GM19193 (cell line): ENCODE measurements around the gene TIMD4.

ENCODE experiments used
- POLR2A ChIP-seq: IDR thresholded peaks from 4 replicates; pipeline ENCODE4 v1.6.1; 2011; ENCODE audit not compliant: insufficient read depth, insufficient read length; ENCODE audit errors: extremely low read depth

The TIMD4 gene

DNA sequence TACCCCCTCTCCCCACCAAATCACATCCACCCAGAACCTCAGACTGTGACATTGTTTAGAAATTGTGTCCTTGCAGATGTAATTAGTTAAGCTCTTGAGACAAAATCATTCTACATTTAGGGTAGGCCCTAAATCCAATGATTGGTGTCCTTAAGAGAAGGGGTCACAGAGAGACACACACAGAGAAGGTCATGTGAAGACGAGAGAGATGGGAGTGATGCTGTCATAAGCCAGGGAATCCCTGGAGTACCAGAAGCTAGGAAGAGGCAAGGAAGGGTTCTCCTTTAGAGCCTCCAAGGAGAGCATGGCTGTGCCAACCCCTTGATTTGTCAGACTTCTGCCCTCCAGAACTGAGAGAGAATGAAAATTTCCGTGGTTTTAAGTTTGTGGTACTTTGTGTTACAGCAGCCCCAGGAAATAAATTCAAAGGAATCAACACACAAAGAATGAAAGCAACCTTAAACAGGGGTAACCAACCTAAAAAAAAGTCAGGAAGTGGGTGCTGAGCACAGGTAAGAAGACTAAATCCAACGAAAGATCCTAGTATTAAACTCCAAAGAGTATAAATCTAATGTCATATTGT lies 33.6 kb downstream of the TIMD4 start:
- TF ChIP-seq POLR2A, result no peak

DNA sequence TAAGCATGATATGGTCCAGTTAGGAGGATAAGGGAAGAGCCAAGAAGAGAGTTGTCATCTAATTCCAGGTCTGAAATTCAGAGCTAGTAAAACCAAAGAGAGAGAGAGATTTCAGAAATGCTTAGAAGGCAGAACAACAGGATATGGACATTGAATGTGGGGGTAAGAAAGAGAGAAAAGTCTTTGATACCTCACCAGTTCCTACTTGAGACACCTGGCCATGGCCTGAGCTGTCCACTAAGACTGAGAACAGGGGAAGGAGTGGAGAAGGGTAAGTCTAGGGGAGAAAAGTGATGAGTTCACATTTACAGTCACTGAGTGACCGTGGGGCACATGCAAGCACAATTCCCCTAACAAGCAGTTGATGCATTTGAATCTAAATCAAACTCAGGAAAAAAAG lies 35.5 kb downstream of the TIMD4 start:
- no peak for TF ChIP-seq POLR2A

DNA sequence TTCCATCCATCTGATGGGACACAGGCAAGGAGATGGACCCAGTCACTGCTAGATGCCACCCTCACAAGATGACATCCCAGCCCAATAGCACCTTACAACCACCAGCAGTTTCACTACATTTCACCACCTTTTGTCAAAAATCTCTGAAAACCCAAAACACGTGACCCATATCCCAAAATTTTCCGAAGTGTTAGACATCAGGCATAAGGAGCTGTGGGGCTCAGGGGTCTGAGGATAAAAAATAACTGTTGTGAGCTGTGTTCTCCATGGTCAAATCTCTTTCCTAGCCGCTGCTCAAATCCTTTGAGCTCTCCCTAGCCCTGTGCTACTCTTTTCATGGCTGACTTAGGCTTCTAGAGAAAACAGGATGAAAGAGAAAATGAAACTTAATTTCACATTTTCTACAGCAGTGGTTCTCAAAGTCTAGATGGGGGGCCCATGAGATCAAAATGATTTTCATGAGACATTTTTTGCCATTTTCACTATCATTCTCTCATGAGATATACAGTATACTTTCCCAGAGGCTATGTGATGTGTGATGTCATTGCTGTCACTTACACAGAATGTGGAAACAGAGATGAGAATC lies 40.7 kb downstream of the TIMD4 start:
- no peak for TF ChIP-seq POLR2A

DNA sequence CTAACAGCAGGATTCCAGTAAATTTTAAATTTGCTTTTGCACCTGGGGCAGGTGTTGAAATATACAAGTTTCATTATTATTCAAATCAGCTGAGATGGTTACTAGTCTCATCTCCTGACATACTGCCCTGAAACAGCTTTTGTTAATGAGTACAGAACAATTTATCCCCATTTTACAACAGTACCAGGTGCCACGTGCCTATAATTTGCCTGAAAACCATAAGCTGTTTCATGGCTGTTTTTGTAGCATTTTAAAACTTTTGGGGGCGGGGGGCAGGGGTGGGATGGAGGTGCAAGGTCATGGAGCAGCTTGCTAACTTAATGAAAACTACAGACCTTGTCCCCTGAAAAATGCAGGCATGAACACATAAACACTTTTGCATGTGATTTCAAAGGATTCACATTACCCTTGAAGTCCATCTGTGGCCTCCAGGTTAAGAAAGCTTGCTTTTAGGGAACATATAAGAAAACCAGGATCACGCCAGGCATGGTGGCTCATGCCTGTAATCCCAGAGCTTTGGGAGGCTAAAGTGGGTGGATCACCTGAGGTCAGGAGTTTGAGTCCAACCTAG lies 42.1 kb downstream of the TIMD4 start:
- no peak for TF ChIP-seq POLR2A

DNA sequence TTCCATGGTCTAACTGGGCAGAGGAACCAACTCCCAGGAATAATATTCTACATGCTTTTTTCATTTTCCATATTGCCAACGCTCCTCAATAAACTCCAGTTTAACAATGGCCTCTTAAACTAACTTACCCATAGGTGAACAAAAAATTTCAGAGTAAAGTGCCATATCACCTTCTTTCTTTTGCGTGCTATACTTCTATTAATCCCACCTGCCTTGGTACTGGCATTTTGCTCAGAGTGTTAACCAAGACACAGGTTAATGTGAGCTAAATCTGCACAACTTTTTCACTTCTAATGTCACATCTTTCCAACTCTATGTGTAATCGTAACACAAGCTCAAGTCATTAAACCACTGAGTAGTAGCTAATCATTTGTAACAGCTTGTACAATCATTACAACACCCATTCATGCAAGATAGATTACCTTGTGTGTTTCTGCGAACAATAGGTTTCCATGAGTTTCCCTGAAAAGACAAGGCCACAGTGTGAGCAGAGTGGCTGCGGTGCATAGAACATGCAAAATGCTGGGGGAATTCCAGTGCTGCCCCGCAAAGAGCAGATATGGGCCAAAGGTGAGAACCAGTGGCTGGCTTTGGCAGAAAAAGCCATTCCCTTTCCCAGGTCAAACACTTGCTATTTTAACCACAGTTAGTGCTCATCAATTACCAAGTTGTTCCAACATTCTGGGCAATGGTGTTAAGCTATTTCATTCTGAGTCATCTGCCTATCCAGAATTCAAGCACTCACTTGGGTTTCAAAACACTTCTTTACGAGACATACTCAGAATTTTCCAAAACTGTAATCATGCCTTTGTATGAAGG lies 42.8 kb downstream of the TIMD4 start:
- TF ChIP-seq POLR2A, result peak; percentile 35

DNA sequence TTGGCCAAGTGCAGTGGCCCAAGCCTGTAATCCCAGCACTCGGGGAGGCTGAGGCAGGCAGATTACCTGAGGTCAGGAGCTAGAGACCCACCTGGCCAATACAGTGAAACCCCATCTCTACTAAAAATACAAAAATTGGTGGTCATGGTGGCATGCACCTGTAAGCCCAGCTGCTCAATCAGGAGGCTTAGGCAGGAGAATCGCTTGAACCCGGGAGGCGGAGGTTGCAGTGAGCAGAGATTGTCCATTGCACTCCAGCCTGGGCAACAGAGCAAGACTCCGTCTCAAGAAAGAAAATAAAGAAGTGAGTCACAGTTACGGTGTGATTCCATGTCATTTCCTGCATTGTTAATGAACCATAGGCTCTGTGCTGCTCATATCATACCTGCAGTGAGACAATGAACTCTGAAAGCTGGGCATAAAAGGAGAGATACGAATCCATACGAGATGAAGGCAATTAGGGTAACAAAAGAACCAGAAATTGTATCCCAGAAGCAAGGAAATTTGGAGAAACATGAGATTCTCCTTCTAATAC lies 44.6 kb downstream of the TIMD4 start:
- TF ChIP-seq POLR2A, result no peak

DNA sequence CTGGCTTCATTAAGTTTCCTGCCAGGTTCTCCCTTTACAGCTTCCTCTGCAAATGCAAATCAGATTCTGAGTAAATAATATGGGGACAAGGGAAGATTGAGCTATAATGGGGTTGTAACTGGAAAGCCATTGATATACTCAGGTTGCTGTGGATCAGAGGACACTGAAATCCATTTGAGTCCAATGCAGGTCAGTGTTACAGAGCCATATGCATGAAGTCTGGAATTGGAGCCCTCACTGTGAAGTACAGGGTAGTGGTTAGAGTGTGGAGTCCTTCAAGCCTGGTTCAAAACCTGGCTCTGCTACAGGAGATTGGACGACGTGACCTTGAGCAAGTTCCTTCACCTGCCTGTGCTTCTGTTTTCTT lies 48.7 kb downstream of the TIMD4 start:
- TF ChIP-seq POLR2A, result no peak

DNA sequence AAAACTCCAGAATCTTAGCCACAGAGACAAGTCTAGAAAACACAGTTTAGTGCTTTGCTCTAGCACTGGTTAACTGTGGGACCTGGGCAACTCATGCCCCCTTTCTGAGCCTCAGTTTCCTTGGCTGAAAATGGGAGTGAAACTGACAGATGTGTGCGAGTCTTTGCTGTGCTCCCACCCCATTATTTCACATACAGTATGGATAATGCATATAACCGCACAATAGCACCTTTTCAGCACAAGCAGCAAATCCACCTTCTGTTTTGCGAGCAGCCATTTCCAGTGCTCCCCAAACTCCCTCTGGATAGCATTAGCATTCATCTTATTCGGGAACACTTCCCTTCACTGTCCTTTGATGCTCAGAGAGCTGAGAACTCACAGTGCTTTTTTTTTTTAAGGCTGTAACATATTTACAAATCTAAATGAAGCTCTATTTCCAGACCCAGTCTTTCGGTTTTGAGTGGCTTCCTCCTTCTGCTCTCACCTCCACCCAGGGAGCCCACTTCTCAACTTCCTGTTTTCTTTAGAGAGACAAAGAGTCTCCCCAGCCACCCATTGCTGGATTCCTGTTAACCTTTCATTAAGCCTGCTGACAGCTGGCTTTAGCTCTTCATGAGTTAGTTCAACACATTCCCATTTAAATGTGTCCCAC lies 49.2 kb downstream of the TIMD4 start:
- TF ChIP-seq POLR2A, result no peak

DNA sequence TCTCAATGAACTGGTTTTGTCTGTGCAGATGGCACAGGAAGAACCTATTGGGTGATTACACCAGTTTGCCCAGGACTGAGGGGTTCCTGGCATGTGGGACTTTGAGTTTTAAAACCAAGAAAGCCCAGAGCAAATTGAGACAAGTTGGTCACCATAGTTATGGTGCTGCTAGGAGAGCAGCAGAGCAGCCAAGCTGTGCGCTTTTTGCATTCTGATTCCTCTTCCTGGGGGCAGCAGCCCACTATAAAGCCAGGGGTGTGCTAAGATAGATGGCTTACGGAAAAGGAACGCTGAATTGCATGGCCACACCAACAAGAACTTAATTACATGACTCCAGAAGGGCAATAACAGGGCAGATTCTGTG lies 49.7 kb downstream of the TIMD4 start:
- TF ChIP-seq POLR2A, result no peak

DNA sequence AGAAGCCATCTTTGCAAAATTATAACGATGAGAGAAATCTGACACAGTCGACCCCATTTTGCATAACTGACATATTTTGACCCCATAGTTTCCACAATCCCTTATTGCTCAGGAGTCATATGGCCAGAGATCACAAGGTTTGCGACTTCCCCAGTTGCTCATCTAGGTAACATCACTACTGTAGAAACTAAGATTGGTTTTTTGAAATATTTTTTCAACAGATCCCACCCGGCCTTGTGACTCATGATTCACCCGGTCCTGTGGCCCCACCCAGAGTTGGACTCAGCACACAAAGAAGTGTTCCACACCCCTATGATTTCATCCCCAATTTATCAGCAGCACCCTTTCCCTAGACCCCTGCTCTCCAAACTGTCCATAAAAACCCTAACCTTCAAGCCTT lies 50.2 kb downstream of the TIMD4 start:
- no peak for TF ChIP-seq POLR2A

DNA sequence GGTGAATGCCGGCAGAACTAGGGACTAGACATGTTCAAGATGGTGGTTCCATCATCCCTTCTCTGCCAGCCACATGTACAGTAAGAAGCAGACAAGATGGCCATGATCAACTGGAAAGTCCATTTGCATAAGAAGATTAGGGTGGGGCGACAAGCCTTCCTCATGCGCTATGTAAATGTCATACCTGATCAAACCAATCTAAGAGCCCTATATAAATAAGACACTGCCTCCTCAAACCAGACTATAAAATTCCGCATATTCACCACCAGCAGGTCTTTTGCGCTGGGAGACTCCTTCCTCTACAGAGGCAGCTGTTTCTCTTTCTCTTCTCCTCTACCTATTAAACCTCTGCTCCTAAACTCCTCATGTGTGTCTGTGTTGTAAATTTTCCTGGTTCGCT lies 53.8 kb downstream of the TIMD4 start:
- no peak for TF ChIP-seq POLR2A

DNA sequence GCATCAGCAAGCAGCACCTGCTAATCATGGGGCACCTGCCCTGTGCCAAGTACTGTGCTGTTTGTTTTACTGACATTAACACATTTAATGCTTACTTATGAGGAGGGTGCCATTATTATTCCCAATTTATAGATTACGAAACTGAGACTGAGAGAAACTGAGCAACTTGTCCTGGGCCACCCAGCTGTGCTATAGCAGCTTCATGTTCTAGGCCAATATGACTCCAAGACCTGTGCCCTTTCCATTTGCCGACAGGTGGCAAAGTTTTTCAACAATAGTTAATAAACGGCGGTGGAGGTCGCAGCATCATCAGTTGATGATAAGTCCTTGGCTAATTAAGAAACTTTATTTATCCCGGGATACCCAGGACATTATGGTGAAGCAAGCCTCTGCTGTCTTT lies 55.4 kb downstream of the TIMD4 start:
- TF ChIP-seq POLR2A, result no peak

DNA sequence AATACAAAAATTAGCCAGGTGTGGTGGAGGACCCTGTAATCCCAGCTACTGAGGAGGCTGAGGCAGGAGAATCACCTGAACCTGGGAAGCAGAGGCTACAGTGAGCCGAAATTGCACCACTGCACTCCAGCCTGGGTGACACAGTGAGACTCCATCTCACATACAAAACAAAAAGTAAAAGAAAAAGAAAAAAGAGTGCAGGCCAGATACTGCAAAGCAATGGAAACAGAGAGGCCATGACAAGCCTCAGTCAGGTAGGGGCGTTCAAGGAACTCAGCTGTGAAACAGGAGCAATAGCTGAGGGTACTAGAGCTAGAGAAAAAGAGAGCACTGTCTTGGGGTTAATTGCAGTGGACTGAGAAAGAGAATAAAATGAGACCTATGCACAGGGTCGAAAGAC lies 56.2 kb downstream of the TIMD4 start:
- no peak for TF ChIP-seq POLR2A

DNA sequence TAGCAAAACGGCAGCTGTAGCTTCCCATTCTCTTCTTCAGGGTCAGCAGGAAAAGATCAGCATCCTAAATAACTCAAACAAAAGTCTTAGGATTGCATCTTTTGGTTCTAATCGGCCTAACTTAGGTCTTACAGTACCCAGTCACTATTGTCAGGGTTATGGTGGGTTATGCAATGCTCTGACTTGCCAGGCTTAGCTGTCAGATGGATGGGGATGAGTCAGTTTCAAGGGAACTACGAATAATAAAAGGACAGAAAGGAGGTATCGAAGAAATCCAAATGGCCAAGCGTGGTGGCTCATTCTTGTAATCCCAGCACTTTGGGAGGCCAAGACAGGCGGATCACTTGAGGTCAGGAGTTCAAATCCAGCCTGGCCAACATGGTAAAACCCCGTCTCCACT lies 66.5 kb downstream of the TIMD4 start:
- TF ChIP-seq POLR2A, result no peak

DNA sequence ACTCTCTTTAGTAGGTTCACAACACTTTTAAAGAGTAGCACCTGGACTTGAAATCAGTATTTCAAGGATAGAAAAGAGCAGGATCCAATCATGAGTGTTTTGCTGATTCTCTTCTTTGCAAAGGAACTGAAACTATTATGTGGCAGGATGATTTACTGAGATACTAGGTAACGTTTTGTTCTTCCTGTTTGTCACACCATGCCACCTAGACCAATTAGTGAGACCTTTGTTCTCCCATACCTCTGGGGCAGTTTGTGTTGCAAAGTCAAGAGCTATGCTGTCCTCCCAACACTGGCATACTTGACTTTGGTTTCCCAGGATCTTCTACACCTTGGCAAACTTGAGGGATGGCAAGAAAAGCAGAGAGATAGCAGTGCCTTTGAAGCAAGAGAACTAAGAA lies 69.5 kb downstream of the TIMD4 start:
- TF ChIP-seq POLR2A, result no peak
